Astrocyte (in vitro differentiated cells and primary cell): ENCODE data around the gene CEP350. TPM values are rescaled to one million over a fixed set of nuclear protein-coding genes. Genes with fewer than 3 reads are reported as not detected.

Source experiments
- DNase-seq: peaks from one replicate; pipeline ENCODE4 v3.0.0-alpha.2; 2010; ENCODE audit warnings: low read depth
- FAIRE-seq: peaks from 2 replicates; lab custom pipeline; 2011; peaks lifted over from hg19 to GRCh38; lab: Jason Lieb, UNC
- H2AFZ ChIP-seq: 2 replicates; pipeline ENCODE4 v1.6.0; 2012; ENCODE audit warnings: low read depth, low read length, inconsistent platforms
- H3K27ac ChIP-seq: 2 replicates; pipeline ENCODE4 v1.5.1; 2011; ENCODE audit warnings: low read depth, low read length, inconsistent platforms
- H3K27me3 ChIP-seq: 2 replicates; pipeline ENCODE4 v1.6.0; 2011; ENCODE audit warnings: low read length, inconsistent platforms; ENCODE audit not compliant: insufficient read depth
- H3K36me3 ChIP-seq: 2 replicates; pipeline ENCODE4 v1.5.1; 2011; ENCODE audit warnings: low read length, inconsistent platforms; ENCODE audit not compliant: insufficient read depth
- H3K4me1 ChIP-seq: 2 replicates; pipeline ENCODE4 v1.5.1; 2011; ENCODE audit warnings: low read length, inconsistent platforms; ENCODE audit not compliant: insufficient read depth
- H3K4me2 ChIP-seq: 2 replicates; pipeline ENCODE4 v1.6.0; 2012; ENCODE audit warnings: low read length, inconsistent platforms
- H3K4me3 ChIP-seq: 2 replicates; pipeline ENCODE4 v1.5.1; 2011; ENCODE audit warnings: low read depth, mild to moderate bottlenecking, low read length, inconsistent platforms; ENCODE audit not compliant: insufficient read depth
- H3K79me2 ChIP-seq: 2 replicates; pipeline ENCODE4 v1.6.0; 2012; ENCODE audit warnings: mild to moderate bottlenecking, low read length, inconsistent platforms; ENCODE audit not compliant: insufficient read depth
- H3K9ac ChIP-seq: 2 replicates; pipeline ENCODE4 v1.6.0; 2012; ENCODE audit warnings: mild to moderate bottlenecking, low read length, inconsistent platforms
- H3K9me3 ChIP-seq: 2 replicates; pipeline ENCODE4 v1.5.1; 2012; ENCODE audit warnings: low read depth, mild to moderate bottlenecking, low read length, inconsistent platforms; ENCODE audit not compliant: insufficient read depth
- H4K20me1 ChIP-seq: 2 replicates; pipeline ENCODE4 v1.6.0; 2012; ENCODE audit warnings: low read length, inconsistent platforms; ENCODE audit not compliant: insufficient read depth
- H3K27ac Mint-ChIP-seq: one replicate; pipeline ENCODE4 v1.8.0; 2021; ENCODE audit warnings: mild to moderate bottlenecking, mixed read lengths; ENCODE audit not compliant: unreplicated experiment
- H3K27me3 Mint-ChIP-seq: one replicate; pipeline ENCODE4 v1.8.0; 2021; ENCODE audit warnings: low read depth, mixed read lengths; ENCODE audit not compliant: unreplicated experiment
- H3K36me3 Mint-ChIP-seq: one replicate; pipeline ENCODE4 v1.8.0; 2021; ENCODE audit warnings: low read depth, mixed read lengths; ENCODE audit not compliant: unreplicated experiment
- H3K4me1 Mint-ChIP-seq: one replicate; pipeline ENCODE4 v1.8.0; 2021; ENCODE audit warnings: low read depth, mixed read lengths; ENCODE audit not compliant: unreplicated experiment
- H3K4me3 Mint-ChIP-seq: one replicate; pipeline ENCODE4 v1.8.0; 2021; ENCODE audit warnings: mild to moderate bottlenecking, moderate library complexity, mixed read lengths; ENCODE audit not compliant: unreplicated experiment
- H3K9me3 Mint-ChIP-seq: one replicate; pipeline ENCODE4 v1.8.0; 2021; ENCODE audit warnings: mild to moderate bottlenecking, mixed read lengths; ENCODE audit not compliant: unreplicated experiment
- CTCF ChIP-seq: IDR thresholded peaks from 2 replicates; pipeline ENCODE4 v1.5.1; 2011; ENCODE audit warnings: low read depth, mild to moderate bottlenecking, inconsistent platforms, low read length, moderate library complexity; ENCODE audit not compliant: insufficient read depth
- EZH2 ChIP-seq: IDR thresholded peaks from 2 replicates; pipeline ENCODE4 v1.6.1; 2012; ENCODE audit warnings: mild to moderate bottlenecking, low read length, inconsistent platforms; ENCODE audit not compliant: insufficient read depth
- total RNA-seq: library from RNA; stranded (reverse); gene quantifications from 2 replicates; pipeline ENCODE4 v1.2.1, GENCODE V29; 2021

CEP350 gene
- total RNA-seq, 1 donor from 2014 or later: 29.2 TPM

GRCh38 chr1:180137776-180138175, 183.2 kb downstream of the CEP350 start:
- Histone ChIP-seq H3K9ac (no peak overlapping the region), H3K4me1 (peaks cover 5% of the 10 kb centered on the region), H3K36me3 (no peaks in the 10 kb centered on the region), H3K4me2 (no peak overlapping the region), H3K9me3 (no peaks in the 10 kb centered on the region), H3K27ac (no peak overlapping the region), H4K20me1 (no peaks in the 10 kb centered on the region), H3K4me3 (no peak overlapping the region), H2AFZ (no peak overlapping the region), H3K79me2 (no peaks in the 10 kb centered on the region), H3K27me3 (no peaks in the 10 kb centered on the region)
- Mint-ChIP-seq H3K36me3 (no peaks in the 10 kb centered on the region), H3K27ac (no peak overlapping the region), H3K4me1 (no peaks in the 10 kb centered on the region), H3K27me3 (peaks cover 6% of the 10 kb centered on the region), H3K9me3 (peaks cover 2% of the 10 kb centered on the region), H3K4me3 (no peak overlapping the region)
- no peak for TF ChIP-seq EZH2
- no peak for TF ChIP-seq CTCF
- no peak for DNase-seq
- FAIRE-seq: no peak

DNA sequence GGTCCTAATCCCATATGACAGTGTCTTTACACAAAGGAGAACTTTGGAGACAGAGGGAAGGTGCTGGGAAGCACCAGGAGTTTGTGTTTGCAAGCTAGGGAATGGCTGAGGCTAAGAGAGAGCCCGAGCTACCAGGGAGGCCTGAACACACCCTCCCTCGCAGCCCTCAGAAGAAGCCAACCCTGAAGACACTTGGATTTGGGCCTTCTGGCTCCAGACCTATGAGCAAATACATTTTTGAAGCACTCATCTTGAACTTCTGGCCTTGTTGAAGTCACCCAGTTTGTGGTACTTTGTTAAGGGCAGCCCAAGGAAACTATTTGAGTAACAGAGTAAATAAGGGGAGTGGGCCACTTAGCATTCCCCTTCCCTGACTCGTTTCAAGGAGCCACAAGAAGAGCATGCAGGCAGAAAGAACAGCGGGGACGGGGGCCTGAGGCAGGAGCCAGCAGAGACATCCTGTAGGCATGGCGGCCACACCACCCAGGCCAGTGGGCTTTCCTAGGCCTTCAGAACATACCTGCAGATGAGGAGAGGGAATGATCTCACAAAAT, 186.8 kb downstream of the CEP350 start:
- Histone ChIP-seq H3K4me2 (no peak overlapping the region), H3K36me3 (no peaks in the 10 kb centered on the region), H3K4me3 (no peak overlapping the region), H3K9ac (no peak overlapping the region), H3K79me2 (no peaks in the 10 kb centered on the region), H3K4me1 (no peaks in the 10 kb centered on the region), H2AFZ (no peak overlapping the region), H3K9me3 (no peaks in the 10 kb centered on the region), H3K27ac (no peak overlapping the region), H4K20me1 (no peaks in the 10 kb centered on the region), H3K27me3 (no peaks in the 10 kb centered on the region)
- no peak for TF ChIP-seq EZH2
- no peak for TF ChIP-seq CTCF
- Mint-ChIP-seq H3K27me3 (peaks cover 10% of the 10 kb centered on the region), H3K4me3 (no peak overlapping the region), H3K27ac (no peak overlapping the region), H3K36me3 (no peaks in the 10 kb centered on the region), H3K9me3 (peaks cover 2% of the 10 kb centered on the region), H3K4me1 (no peaks in the 10 kb centered on the region)
- FAIRE-seq (no peak), DNase-seq (no peak)

DNA sequence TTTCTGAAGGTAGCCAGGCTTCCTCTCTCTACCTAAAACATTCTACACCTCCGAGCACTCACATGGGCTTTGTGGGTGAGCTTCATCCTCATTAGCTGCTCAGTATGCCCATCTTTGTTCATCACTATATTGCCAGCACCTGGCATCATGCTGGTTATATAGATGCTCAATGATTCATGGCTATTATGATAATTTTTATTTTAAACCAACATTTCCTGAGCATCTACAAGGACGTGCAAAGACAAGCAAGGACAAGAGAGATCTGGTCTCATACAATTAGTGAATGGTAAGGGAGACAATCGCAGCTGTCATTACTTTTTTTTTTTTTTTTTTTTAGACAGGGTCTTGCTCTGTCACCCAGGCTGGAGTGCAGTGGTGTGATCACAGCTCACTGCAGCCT, 188.7 kb downstream of the CEP350 start:
- H3K9ac ChIP-seq: no peak overlapping the region
- H2AFZ ChIP-seq: no peak overlapping the region
- no peaks in the 10 kb centered on the region for H4K20me1 ChIP-seq
- Mint-ChIP-seq H3K36me3 (no peaks in the 10 kb centered on the region), H3K27me3 (peaks cover 8% of the 10 kb centered on the region), H3K9me3 (no peaks in the 10 kb centered on the region), H3K4me1 (no peaks in the 10 kb centered on the region), H3K27ac (no peak overlapping the region), H3K4me3 (no peak overlapping the region)
- FAIRE-seq (no peak), DNase-seq (no peak)
- H3K9me3 ChIP-seq: no peaks in the 10 kb centered on the region
- H3K4me1 ChIP-seq: no peaks in the 10 kb centered on the region
- no peaks in the 10 kb centered on the region for H3K36me3 ChIP-seq
- H3K27me3 ChIP-seq: no peaks in the 10 kb centered on the region
- H3K4me3 ChIP-seq: no peak overlapping the region
- H3K79me2 ChIP-seq: no peaks in the 10 kb centered on the region
- no peak for TF ChIP-seq EZH2
- no peak for TF ChIP-seq CTCF
- no peak overlapping the region for H3K27ac ChIP-seq
- no peak overlapping the region for H3K4me2 ChIP-seq
